Activated CD8-positive, alpha-beta memory T cell treated with anti-CD3 and anti-CD28 coated beads, Interleukin-2, amount 10 ng/mL, durations not matched to agents 7 days and 5 days (primary cell): ENCODE data around the gene SIAE. TPM values are rescaled to one million over a fixed set of nuclear protein-coding genes. Genes with fewer than 3 reads are reported as not detected.

ENCODE experiments used
- ATAC-seq: fragments of 150-1000 bp; cut with Tn5 transposase; one replicate; pipeline ENCODE4 v1.10.0; 2021; ENCODE audit warnings: moderate library complexity
- CTCF ChIA-PET: fragments of 350-600 bp; sonication (Branson Sonifier 250); formaldehyde crosslinking; loops from one replicate; lab custom pipeline; 2021; ENCODE audit warnings: antibody characterized with exemption; lab: Charles Lee
- DNase-seq: peaks from one replicate; pipeline ENCODE4 v3.0.0-alpha.2; 2020
- H3K27ac Mint-ChIP-seq: one replicate; pipeline ENCODE4 v1.8.0; 2021; ENCODE audit warnings: mild to moderate bottlenecking, mixed read lengths
- H3K27me3 Mint-ChIP-seq: one replicate; pipeline ENCODE4 v1.8.0; 2021; ENCODE audit warnings: mixed read lengths
- H3K36me3 Mint-ChIP-seq: one replicate; pipeline ENCODE4 v1.8.0; 2021; ENCODE audit warnings: mild to moderate bottlenecking, mixed read lengths
- H3K4me1 Mint-ChIP-seq: one replicate; pipeline ENCODE4 v1.8.0; 2021; ENCODE audit warnings: mixed read lengths
- H3K4me3 Mint-ChIP-seq: one replicate; pipeline ENCODE4 v1.8.0; 2021; ENCODE audit warnings: mild to moderate bottlenecking, moderate library complexity, mixed read lengths
- H3K9me3 Mint-ChIP-seq: one replicate; pipeline ENCODE4 v1.8.0; 2022; ENCODE audit warnings: low read depth, mixed read lengths
- total RNA-seq, 2 experiments: library from RNA; stranded (reverse); gene quantifications; one replicate each; pipeline ENCODE4 v1.2.3, GENCODE V29; 2021

SIAE gene
- total RNA-seq, 2 experiments from 2014 or later, result 3.8 to 4.1 TPM

DNA sequence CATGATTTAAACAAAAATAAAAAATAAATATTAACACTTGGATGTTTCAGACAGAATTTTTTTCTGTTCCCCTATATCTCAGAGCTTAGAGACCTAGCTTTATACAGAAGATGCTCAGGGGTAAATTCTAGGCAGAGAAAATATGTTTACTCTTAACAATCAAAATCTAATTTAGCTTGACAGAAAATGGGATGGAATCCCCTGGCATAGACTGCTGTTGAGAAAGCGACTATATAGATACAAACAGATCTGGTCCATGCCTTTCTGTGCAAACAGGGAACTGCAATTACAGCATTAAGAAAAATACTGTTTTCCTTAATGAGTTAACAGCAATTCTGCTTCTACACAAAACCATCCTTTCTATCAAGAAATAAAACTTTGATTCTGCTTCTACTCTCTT lies 14.6 kb downstream of the SIAE start:
- CTCF ChIA-PET, result interaction anchor here (1.3 kb wide), 1 partner anchor 11 kb away, joined by 8 read pairs; no protein-coding TSS in a partner anchor
- DNase-seq (no peak), ATAC-seq (no peak)
- Mint-ChIP-seq H3K27ac (no peak overlapping the region), H3K27me3 (no peaks in the 10 kb centered on the region), H3K4me3 (no peak overlapping the region), H3K4me1 (no peaks in the 10 kb centered on the region), H3K9me3 (no peaks in the 10 kb centered on the region), H3K36me3 (no peaks in the 10 kb centered on the region)

DNA sequence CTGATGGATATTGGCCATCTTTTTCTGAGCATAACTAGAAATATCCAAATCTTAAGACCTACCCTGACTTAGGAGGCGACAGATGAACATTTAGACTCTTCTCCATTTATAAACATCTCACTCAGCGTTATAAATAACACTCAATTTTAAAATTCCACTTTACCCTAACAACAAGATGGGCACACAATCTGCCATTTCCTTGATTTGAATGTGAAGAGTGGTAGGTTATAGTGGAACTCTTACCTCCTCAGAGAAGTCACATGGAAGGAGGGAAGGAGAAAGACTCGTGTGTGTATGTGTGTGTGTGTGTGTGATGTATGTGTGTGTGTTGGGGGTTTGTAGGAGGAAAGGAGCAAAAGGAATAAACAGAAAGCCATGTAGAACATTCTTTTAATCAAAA lies 15.0 kb downstream of the SIAE start:
- H3K4me3 Mint-ChIP-seq, result no peak overlapping the region

DNA sequence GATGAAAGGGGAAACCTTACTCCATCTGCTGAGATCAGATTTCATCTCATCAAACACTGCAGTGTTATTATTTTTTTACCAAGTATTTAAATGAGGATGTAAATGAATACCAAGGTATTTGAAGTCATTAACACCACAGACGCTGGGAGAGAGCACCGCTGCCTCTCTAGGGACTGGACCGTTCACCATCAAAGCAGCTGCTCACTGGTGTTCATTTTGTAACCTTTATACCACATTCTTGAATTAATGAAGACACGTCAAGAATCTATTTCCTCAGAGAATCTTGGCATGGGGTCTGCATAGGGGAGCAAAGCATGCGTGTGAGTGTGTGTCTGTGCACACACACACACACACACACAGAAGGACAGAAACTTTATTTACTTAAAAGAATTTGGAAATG lies 15.6 kb downstream of the SIAE start:
- H3K4me3 Mint-ChIP-seq, result no peak overlapping the region
- no peak for ATAC-seq
- no peaks in the 10 kb centered on the region for H3K9me3 Mint-ChIP-seq

More for the DNA sequence above, 15.0 kb downstream of the SIAE start:
- Mint-ChIP-seq H3K27me3 (no peaks in the 10 kb centered on the region), H3K9me3 (no peaks in the 10 kb centered on the region), H3K4me1 (no peaks in the 10 kb centered on the region), H3K27ac (no peak overlapping the region), H3K36me3 (no peaks in the 10 kb centered on the region)
- DNase-seq (no peak), ATAC-seq (no peak)
- CTCF ChIA-PET, result interaction anchor here (1.3 kb wide), 1 partner anchor 11 kb away, joined by 8 read pairs; no protein-coding TSS in a partner anchor

DNA sequence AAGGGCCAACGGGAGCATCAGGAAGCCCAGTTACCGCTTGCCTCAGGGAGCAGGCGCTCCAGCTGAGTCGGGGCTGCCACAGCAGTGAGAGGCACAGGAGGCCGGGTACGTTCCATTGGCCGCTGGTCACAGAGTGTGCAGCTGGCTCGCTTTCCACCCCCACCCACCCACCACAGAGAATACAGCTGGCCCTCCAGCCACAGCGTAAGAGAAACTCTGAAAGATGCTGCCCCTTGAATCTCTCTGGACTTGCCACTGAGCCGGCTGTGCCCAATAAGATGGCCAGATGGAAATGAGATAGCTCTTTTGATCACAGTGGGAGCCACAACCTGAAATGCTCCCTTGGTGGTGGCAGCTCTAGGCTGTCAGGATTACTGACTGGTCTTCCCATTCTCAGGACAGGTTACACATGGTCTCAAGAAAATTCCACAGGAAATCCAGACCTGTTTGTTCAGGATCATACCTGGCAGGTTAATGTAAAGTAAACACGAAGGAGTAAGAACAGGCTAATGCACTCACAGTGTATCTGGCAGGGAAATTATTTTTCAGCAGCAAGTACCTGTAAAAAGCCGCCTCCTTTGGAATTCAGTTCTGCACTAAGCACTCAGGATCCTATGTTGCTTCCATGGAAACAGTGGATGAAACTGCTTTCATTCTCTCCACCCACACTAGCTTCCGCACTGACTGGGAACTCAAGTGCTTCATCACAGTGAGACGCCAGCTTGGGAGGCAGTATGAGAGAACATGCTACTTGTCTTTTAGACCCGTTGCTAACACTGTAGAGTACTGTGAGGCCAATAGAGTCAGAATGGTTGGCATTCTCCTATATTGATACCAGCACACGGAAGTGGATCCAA lies 16.5 kb downstream of the SIAE start:
- no peaks in the 10 kb centered on the region for H3K36me3 Mint-ChIP-seq
- CTCF ChIA-PET, result no interaction called here
- H3K9me3 Mint-ChIP-seq, result no peaks in the 10 kb centered on the region
- H3K4me1 Mint-ChIP-seq, result no peaks in the 10 kb centered on the region
- no peak for DNase-seq
- no peak overlapping the region for H3K4me3 Mint-ChIP-seq
- H3K27ac Mint-ChIP-seq, result no peak overlapping the region
- no peaks in the 10 kb centered on the region for H3K27me3 Mint-ChIP-seq
- no peak for ATAC-seq

More for the DNA sequence above, 15.6 kb downstream of the SIAE start:
- CTCF ChIA-PET, result no interaction called here
- no peaks in the 10 kb centered on the region for H3K27me3 Mint-ChIP-seq
- no peaks in the 10 kb centered on the region for H3K4me1 Mint-ChIP-seq
- H3K27ac Mint-ChIP-seq, result no peak overlapping the region
- no peaks in the 10 kb centered on the region for H3K36me3 Mint-ChIP-seq
- no peak for DNase-seq

DNA sequence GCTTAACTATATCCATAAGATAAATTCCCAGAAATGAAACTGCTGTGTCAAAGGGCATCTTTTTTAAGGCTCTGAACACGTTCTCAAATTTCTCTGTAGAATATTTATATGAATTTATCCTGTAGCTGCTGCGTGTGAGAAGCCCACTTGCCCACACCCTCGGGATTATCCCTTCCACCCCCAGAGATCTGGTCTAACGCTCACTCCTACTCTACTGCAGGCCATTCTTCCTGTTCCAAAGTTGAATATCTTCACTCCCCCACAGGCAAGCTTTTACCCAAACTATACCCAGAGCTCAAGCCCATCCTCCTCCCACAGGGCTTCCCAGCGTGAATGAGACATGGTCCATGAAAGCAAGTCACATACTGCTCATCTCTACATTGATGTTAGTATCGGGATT lies 24.9 kb downstream of the SIAE start:
- Mint-ChIP-seq H3K9me3 (no peaks in the 10 kb centered on the region), H3K4me1 (peaks cover 2% of the 10 kb centered on the region), H3K27ac (no peak overlapping the region), H3K4me3 (no peak overlapping the region), H3K36me3 (no peaks in the 10 kb centered on the region), H3K27me3 (no peaks in the 10 kb centered on the region)
- CTCF ChIA-PET, result interaction anchor here (0.9 to 1.0 kb wide), 2 partner anchors 115 to 152 kb away, joined by 3 read pairs; partner anchors contain the start of gene MSANTD2
- no peak for DNase-seq
- ATAC-seq, result no peak

DNA sequence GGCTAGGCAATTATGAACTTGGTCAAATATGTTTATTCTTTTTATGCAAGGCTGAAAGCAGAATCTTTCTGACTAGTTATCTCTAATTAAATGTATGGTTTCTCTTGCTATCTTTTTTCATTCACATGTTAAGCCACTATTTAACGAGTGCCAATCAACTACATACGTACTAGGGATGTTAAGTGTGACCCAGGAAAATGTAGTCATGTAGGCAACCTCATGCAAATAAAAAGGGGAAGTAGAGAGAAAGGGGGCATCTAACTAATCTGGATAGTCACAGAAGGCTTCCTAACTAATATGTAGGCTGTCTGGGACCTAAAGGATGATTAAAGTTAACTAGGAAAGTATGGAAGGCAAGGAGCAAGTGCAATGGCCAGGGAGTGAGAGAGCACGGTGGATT lies 27.4 kb downstream of the SIAE start:
- Mint-ChIP-seq H3K36me3 (peaks cover under 1% of the 10 kb centered on the region), H3K27me3 (no peaks in the 10 kb centered on the region), H3K4me1 (peaks cover 2% of the 10 kb centered on the region), H3K9me3 (no peaks in the 10 kb centered on the region), H3K27ac (no peak overlapping the region), H3K4me3 (no peak overlapping the region)
- CTCF ChIA-PET, result interaction anchor here (1.1 to 4.2 kb wide), 3 partner anchors 18 to 191 kb away, joined by 3 to 30 read pairs (median 14); no protein-coding TSS in a partner anchor
- no peak for DNase-seq
- no peak for ATAC-seq

DNA sequence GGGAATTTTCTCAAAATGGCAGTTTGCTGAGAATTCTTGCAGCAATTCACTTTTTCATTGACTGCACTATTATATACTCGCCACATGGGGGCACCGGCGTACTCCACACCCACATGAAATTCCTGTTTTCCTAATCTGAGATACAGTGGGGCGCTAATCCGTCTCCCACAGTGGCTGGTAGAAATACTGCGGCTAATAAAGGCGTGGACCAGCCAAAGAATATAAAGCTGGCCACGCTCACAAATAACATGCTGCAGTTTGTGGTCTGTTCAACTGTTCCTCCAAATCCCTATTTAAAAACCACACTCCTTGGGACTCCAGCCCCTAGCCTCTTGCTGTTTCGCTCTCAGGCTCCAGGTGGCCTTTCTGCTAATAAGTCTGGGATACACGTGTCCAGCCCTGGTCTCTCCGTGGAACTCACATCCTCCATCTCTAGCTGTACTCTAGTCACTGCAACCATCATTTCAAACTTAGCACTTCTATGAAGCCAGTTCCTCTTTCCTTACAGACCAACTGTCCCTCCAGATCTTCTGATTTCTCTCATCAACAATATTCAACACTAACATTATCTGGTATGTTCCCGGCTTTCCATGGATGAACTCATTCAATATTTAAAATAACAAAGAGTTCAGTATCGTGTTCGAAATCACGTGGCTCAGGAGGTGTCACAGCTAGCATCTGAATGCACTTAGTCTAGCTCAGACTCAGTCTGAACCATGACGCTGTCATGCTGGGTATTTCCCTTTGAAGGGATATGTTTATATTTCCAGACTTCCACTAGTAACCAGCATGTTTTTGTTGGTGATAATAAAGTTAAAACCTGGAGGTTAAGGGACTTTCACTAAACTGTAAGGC lies 28.9 kb downstream of the SIAE start:
- H3K27me3 Mint-ChIP-seq, result no peaks in the 10 kb centered on the region
- ATAC-seq (peak; percentile 60), DNase-seq (no peak)
- H3K4me3 Mint-ChIP-seq, result no peak overlapping the region
- CTCF ChIA-PET, result interaction anchor here (0.7 to 4.2 kb wide), 24 partner anchors 9 to 1079 kb away, joined by 3 to 30 read pairs (median 4); partner anchors contain the start of genes ROBO3 and SIAE
- H3K27ac Mint-ChIP-seq, result no peak overlapping the region
- H3K36me3 Mint-ChIP-seq, result peaks cover 1% of the 10 kb centered on the region
- peaks cover 2% of the 10 kb centered on the region for H3K4me1 Mint-ChIP-seq
- H3K9me3 Mint-ChIP-seq, result no peaks in the 10 kb centered on the region

DNA sequence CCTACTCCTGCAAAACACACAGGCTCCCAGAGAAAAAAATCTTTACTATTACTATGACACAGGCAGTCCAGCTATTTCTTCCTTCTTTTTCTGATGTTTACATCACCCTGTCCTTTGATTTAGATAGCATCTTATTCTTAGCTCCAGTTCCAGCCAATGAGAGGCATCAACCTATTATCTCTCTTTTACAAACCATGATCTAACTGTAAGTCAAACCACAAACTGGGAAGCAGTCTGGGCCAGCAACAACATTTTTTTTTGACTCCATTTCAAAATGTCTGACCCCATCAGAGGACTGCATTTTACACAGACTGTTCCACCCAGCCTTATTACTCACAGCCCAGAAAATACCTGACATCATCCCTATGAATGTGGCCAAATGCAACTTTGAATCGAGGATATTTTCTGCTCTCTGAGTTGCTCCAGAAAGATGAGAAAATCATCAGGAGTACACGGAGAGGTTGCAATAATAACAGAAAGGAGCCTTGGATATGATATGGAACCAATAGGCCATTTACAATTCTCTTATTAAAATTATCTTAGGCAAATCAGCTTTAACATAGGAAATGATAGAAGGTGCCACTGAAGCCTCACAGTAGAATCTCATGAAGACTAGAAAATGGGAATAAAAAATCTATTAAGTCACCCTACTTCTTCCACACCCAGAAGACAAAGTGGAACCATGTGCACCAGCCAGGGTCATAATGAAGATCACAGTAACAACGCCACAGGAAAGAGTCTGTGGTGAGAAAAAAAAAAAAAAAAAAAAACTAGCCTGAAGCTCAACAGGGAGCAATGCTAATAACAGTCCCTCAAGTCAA lies 29.7 kb downstream of the SIAE start:
- Mint-ChIP-seq H3K4me3 (no peak overlapping the region), H3K9me3 (no peaks in the 10 kb centered on the region), H3K36me3 (peaks cover 7% of the 10 kb centered on the region), H3K27me3 (no peaks in the 10 kb centered on the region), H3K4me1 (peaks cover 2% of the 10 kb centered on the region), H3K27ac (no peak overlapping the region)
- ATAC-seq, result no peak
- CTCF ChIA-PET, result interaction anchor here (0.5 to 4.2 kb wide), 24 partner anchors 8 to 1535 kb away, joined by 3 to 30 read pairs (median 4); partner anchors contain the start of genes ROBO3 and SIAE
- DNase-seq, result no peak

DNA sequence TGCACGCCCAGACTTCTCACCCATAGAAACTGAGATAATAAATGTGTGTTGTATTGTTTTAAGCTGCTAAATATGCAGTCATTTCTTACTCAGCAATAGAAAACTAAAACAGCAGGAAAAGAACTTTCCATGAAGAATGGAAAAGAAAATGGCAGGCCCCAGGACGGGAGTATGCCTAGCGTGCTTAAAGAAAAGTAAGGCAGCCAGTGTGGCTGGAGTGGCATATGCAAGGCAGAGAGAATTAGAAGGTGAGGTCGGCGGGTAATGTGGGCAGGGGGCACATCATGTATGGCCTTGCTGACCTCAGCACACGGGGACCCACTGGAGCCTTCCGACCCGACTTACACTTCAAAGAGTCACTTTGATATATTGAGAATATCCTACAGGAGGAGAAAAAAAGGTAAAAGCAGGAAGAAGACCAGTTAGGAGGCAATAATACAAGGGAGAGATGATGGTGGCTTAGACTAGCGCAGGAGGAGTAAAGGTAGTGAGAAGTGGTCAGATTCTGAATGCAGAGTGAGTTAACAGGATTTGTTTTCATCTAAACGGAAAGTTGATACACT lies 30.4 kb downstream of the SIAE start:
- Mint-ChIP-seq H3K4me1 (peaks cover 2% of the 10 kb centered on the region), H3K36me3 (peaks cover 11% of the 10 kb centered on the region), H3K9me3 (no peaks in the 10 kb centered on the region), H3K4me3 (no peak overlapping the region), H3K27me3 (no peaks in the 10 kb centered on the region), H3K27ac (no peak overlapping the region)
- CTCF ChIA-PET, result interaction anchor here (0.8 to 4.2 kb wide), 9 partner anchors 11 to 223 kb away, joined by 3 to 30 read pairs (median 6); partner anchors contain the start of genes ESAM and ROBO3
- DNase-seq (no peak), ATAC-seq (no peak)

DNA sequence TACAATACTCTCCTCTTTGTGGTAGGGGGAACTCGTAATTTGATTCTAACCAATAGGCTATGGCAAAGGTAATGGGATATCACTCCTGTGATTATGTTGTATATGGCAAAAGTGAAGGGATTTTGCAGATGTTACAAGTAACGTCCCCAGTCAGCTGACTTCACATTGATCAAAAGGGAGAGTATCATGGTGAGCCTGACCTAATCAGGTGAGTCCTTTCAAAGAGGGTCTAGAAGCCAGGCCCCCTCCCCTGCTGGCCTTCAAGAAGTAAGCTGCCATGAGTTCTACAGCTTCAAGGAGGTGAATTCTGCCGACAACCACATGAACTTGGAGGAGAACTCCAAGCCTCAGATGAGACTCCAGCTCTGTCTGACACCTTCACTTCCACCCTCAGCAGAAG lies 30.9 kb downstream of the SIAE start:
- no peak for DNase-seq
- Mint-ChIP-seq H3K4me1 (peaks cover 2% of the 10 kb centered on the region), H3K27me3 (no peaks in the 10 kb centered on the region), H3K4me3 (no peak overlapping the region), H3K27ac (no peak overlapping the region), H3K9me3 (no peaks in the 10 kb centered on the region), H3K36me3 (peaks cover 13% of the 10 kb centered on the region)
- ATAC-seq, result no peak
- CTCF ChIA-PET, result interaction anchor here (0.8 to 4.2 kb wide), 5 partner anchors 15 to 195 kb away, joined by 3 to 30 read pairs (median 3); partner anchors contain the start of gene ESAM

DNA sequence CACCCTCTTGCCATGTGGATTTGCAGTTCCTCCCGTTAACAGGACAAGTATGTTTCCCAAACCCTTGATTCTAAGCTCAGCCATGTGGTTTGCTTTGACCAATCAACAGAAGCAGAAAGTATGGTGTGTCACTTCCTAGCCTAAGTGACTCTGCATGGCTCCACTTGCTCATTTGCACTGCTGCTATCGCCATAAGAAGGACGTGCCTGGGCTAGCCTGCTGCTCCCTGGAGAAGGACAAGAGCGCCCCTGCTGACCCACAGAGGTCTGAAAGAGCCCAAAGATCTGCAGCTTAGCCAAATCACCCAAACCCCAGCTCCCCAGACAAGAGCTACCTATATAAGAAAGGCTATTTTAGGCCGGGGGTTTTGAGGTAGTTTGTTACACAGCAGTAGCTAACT lies 32.9 kb downstream of the SIAE start:
- H3K27me3 Mint-ChIP-seq, result no peaks in the 10 kb centered on the region
- no peak overlapping the region for H3K27ac Mint-ChIP-seq
- H3K4me1 Mint-ChIP-seq, result peaks cover 2% of the 10 kb centered on the region
- no peaks in the 10 kb centered on the region for H3K9me3 Mint-ChIP-seq
- DNase-seq (no peak), ATAC-seq (no peak)
- CTCF ChIA-PET, result interaction anchor here (1.0 to 1.4 kb wide), 5 partner anchors 22 to 235 kb away, joined by 3 to 5 read pairs (median 3); partner anchors contain the start of gene ESAM
- peaks cover 23% of the 10 kb centered on the region for H3K36me3 Mint-ChIP-seq
- H3K4me3 Mint-ChIP-seq, result no peak overlapping the region

DNA sequence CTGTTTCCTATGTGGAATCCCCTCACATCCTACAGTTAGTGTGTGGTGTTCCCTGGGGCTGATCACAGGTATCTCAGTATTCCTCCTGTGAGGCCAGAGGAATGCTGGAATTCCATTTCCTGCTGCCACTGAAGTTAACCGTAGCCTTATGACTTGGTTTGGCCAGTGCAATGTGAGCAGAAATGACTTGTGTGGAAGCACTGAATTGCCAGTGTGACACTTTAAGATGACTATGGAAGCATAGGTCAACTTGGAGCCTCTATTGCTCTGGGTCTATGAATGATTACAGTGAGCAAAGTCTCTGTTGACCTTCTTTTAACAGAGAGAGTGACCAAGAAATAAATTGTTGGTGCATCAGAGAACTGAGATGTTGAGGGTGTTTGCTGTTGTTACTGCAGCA lies 34.4 kb downstream of the SIAE start:
- ATAC-seq, result no peak
- CTCF ChIA-PET, result interaction anchor here (0.7 kb wide), 1 partner anchor 158 kb away, joined by 3 read pairs; no protein-coding TSS in a partner anchor
- H3K27me3 Mint-ChIP-seq, result no peaks in the 10 kb centered on the region
- H3K36me3 Mint-ChIP-seq, result peaks cover 24% of the 10 kb centered on the region
- DNase-seq, result no peak
- no peaks in the 10 kb centered on the region for H3K9me3 Mint-ChIP-seq
- no peak overlapping the region for H3K27ac Mint-ChIP-seq
- H3K4me1 Mint-ChIP-seq, result no peaks in the 10 kb centered on the region
- H3K4me3 Mint-ChIP-seq, result no peak overlapping the region
